ENCODE measurements around the gene HLA-DQA1.

DNA sequence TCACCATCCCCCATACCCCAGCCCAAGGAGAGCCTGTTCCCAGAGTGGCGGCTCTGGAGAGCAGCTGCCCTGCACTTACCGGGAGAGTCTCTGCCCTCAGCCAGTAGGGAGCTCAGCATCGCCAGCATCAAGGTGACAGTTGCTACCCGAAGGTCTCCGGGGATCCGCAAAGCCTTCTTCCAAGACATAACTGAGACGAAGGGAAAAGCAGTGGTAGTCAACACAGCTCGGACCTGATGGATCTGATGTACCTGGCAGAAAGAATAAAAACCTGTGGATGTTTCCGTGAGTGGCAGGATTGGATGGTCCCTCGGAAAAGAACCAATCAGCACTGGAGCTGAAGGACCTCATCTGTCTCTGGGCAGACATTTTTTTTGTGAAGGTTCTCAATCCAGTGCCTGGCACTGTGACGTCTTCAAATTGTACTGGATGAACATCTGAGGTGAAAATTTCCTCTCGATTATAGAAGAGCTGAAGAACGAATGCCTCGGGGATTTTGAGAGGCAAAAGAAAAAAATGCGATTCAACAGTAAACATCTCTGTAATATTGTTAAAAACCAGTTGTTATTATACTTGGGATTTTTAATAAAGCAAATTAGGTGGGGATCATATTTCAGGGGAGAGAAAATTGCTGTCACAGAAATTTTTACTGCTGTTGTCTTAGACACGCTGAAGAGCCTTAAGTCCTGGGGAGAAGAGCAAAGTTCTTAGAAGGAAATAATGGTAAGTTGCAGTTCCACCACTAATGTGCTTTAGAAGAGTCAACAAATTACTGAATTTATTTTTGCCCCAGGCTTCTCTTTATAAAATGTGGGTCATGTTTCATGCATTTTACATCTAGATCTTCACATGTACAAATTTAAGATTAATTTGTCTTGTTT is 29.5 kb downstream of the HLA-DQA1 start, which contains the start of gene HLA-DQB1:
- TF ChIP-seq POLR2A (IDR thresholded peaks at IDR 0.05; ENCODE audit: low read depth, low read length) = peak; percentile 98
- TF ChIP-seq SPI1 (IDR thresholded peaks at IDR 0.05; ENCODE audit: low read depth, low read length) = no peak
- peak; percentile 83 for TF ChIP-seq TAF1 (IDR thresholded peaks at IDR 0.05; ENCODE audit: low read depth, low read length)
